GM12878 (cell line): ENCODE measurements around the gene MIER1. TPM values are rescaled to one million over a fixed set of nuclear protein-coding genes. Genes with fewer than 3 reads are reported as not detected.
A peak's percentile ranks its signal among the peaks of the same experiment; 100 is the strongest.

Source experiments
- ASH2L ChIP-seq: fragments of 300-600, 200-600 bp; sonication (generic); IDR thresholded peaks from 2 replicates; pipeline ENCODE4 v1.6.1; 2017; ENCODE audit warnings: low read depth, mild to moderate bottlenecking, borderline replicate concordance
- BCL3 ChIP-seq: IDR thresholded peaks from 2 replicates; pipeline ENCODE4 v1.6.1; 2011; ENCODE audit warnings: borderline replicate concordance, low read depth, mild to moderate bottlenecking, moderate library complexity, low read length; ENCODE audit not compliant: insufficient read depth, poor library complexity, severe bottlenecking
- CREB1 ChIP-seq: IDR thresholded peaks from 2 replicates; pipeline ENCODE4 v1.6.1; 2012; ENCODE audit warnings: low read depth, mild to moderate bottlenecking, inconsistent platforms
- CUX1 ChIP-seq: IDR thresholded peaks from 2 replicates; pipeline ENCODE4 v1.6.1; 2012; ENCODE audit warnings: improper control_type of control experiment, low read depth, low read length; ENCODE audit not compliant: insufficient replicate concordance
- DPF2 ChIP-seq: fragments of 450-650 bp; IDR thresholded peaks from 2 replicates; pipeline ENCODE4 v1.6.1; 2017; ENCODE audit warnings: mild to moderate bottlenecking
- E4F1 ChIP-seq: fragments of 450-650 bp; IDR thresholded peaks from 2 replicates; pipeline ENCODE4 v1.6.1; 2018; ENCODE audit warnings: borderline replicate concordance, mild to moderate bottlenecking; ENCODE audit not compliant: partially characterized antibody
- FOS ChIP-seq: IDR thresholded peaks from 3 replicates; pipeline ENCODE4 v1.6.1; 2011; ENCODE audit warnings: borderline replicate concordance; ENCODE audit not compliant: insufficient read length; ENCODE audit errors: extremely low read depth
- FOXM1 ChIP-seq: IDR thresholded peaks from 2 replicates; pipeline ENCODE4 v1.6.1; 2012; ENCODE audit warnings: low read depth, mild to moderate bottlenecking, inconsistent platforms, low read length, moderate library complexity
- HDAC6 ChIP-seq: fragments of 200-600 bp; sonication (generic); IDR thresholded peaks from one replicate; pipeline ENCODE4 v1.8.0; 2017; ENCODE audit warnings: antibody characterized with exemption; ENCODE audit not compliant: unreplicated experiment
- MAX ChIP-seq: IDR thresholded peaks from 2 replicates; pipeline ENCODE4 v1.6.1; 2012; ENCODE audit warnings: low read depth, low read length, improper control_type of control experiment
- NFYA ChIP-seq: IDR thresholded peaks from 2 replicates; pipeline ENCODE4 v1.6.1; 2011; ENCODE audit warnings: low read depth, mild to moderate bottlenecking, low read length, improper control_type of control experiment, borderline replicate concordance
- NKRF ChIP-seq: fragments of 450-650 bp; conservative IDR thresholded peaks from 2 replicates; pipeline ENCODE4 v1.6.1; 2017; ENCODE audit warnings: mild to moderate bottlenecking, moderate library complexity
- NR2C1 ChIP-seq: fragments of 450-650 bp; IDR thresholded peaks from 2 replicates; pipeline ENCODE4 v1.6.1; 2017; ENCODE audit warnings: antibody characterized with exemption, mild to moderate bottlenecking, moderate library complexity
- SREBF2 ChIP-seq: IDR thresholded peaks from 2 replicates; pipeline ENCODE4 v1.6.1; 2012; ENCODE audit warnings: mild to moderate bottlenecking, low read length
- TARDBP ChIP-seq: IDR thresholded peaks from 2 replicates; pipeline ENCODE4 v1.6.1; 2016; ENCODE audit warnings: borderline replicate concordance
- TCF3 ChIP-seq: IDR thresholded peaks from 2 replicates; pipeline ENCODE4 v1.6.1; 2012; ENCODE audit warnings: low read depth, mild to moderate bottlenecking, low read length, borderline replicate concordance; ENCODE audit not compliant: insufficient read depth
- ZNF24 ChIP-seq: fragments of 450-650 bp; IDR thresholded peaks from 2 replicates; pipeline ENCODE4 v1.6.1; 2017; ENCODE audit warnings: antibody characterized with exemption, mild to moderate bottlenecking
- polyA plus RNA-seq, 11 experiments: library from polyadenylated mRNA; depleted of rRNA in 4 of 11; unstranded in 6 of 11; stranded (reverse) in 5 of 11; fragments of >200 nt; fragmentation: Nextera tagmentation in 4 of 11; fragmentation: Illumina TruSeq in 1 of 11; extraction: Ambion mirVana in 4 of 11; extraction: Trizol in 1 of 11; gene quantifications; 1 replicate in 1 of 11; 2 replicates in 10 of 11; pipeline versions ENCODE4 v1.2.1 to v1.2.3, GENCODE V29; 2011 to 2016; ENCODE audit warnings: inconsistent platforms in 2 of 11, missing spikeins in 2 of 11, low read depth in 1 of 11
- total RNA-seq, 4 experiments: library from RNA; depleted of rRNA in 3 of 4; stranded (reverse); fragments of >200 nt in 3 of 4; fragmentation: Illumina TruSeq in 1 of 4; extraction: Trizol in 1 of 4; gene quantifications; 2 replicates each; pipeline versions ENCODE4 v1.2.1 to v1.2.3, GENCODE V29; 2013 to 2021

The MIER1 gene
- total and polyA plus RNA-seq, 10 of the 15 experiments (the other 5 are each of a cell fraction or from before 2014, with no cell fraction given) = 13.6 to 39.8 (median 25.7) TPM

GRCh38 chr1:66924756-66925557, at the start of gene MIER1, which contains the start of gene DNAI4 (continued):
- no peak for TF ChIP-seq CUX1
- peak; percentile 58 for TF ChIP-seq DPF2
- TF ChIP-seq HDAC6 = no peak
- TF ChIP-seq FOS = peak; percentile 6
- 0 out of 2 replicates have a peak, but pooled peaks have one; percentile 56 for TF ChIP-seq ASH2L
- TF ChIP-seq E4F1 = peak; percentile 75
- peak; percentile 39; the same call in 1 of the 2 replicates for TF ChIP-seq NR2C1
- TF ChIP-seq ZNF24 = no peak
- peak; percentile 43; the same call in 1 of the 2 replicates for TF ChIP-seq FOXM1
- TF ChIP-seq NKRF = peak; percentile 97
- TF ChIP-seq BCL3 = no peak
- TF ChIP-seq TARDBP = no peak
- 0 out of 2 replicates have a peak, but pooled peaks have one; percentile 44 for TF ChIP-seq MAX
- no peak for TF ChIP-seq SREBF2
- no peak; the same call in 1 of the 2 replicates for TF ChIP-seq NFYA
- TF ChIP-seq TCF3 = no peak
- peak; percentile 61 for TF ChIP-seq CREB1
